CD4-positive, alpha-beta T cell treated with Interleukin-1 beta for 1 hour (primary cell): ENCODE results near the gene CBLC.
"Not testable (repeated sequence)": the region's sequence is repeated elsewhere in the genome, so short reads cannot be mapped to it uniquely, and the experiment has no call there.

Experiments
- DNase-seq, 2 donors: peaks; one replicate each; pipeline ENCODE4 v3.0.0-alpha.2; 2020 to 2022

Gene CBLC

GRCh38 chr19:44765949-44766335, 11.7 kb upstream of the CBLC start:
- DNase-seq, result no peak

GRCh38 chr19:44767295-44768180, 10.2 kb upstream of the CBLC start:
- DNase-seq, result peak in 1 of 2 donors; percentile 44

GRCh38 chr19:44770550-44771257, 7.0 kb upstream of the CBLC start:
- peak; percentile 98 to 99 for DNase-seq

DNA sequence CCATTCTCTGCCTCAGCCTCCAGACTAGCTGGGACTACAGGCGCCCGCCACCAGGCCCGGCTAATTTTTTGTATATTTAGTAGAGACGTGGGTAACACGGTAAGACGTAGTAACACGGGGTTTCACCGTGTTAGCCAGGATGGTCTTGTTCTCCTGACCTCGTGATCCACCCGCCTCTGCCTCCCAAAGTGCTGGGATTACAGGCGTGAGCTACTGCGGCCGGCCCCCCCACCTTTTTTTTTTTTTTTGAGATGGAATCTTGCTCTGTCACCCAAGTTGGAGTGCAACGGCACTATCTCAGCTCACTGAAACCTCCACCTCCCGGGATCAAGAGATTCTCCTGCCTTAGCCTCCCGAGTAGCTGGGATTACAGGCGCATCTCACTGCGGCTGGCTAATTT, 5.5 kb upstream of the CBLC start:
- DNase-seq, result not testable (repeated sequence)

- no peak for DNase-seq
Observed at GRCh38 chr19:44772959-44773358, 4.7 kb upstream of the CBLC start.

- DNase-seq, result no peak
Observed at GRCh38 chr19:44775676-44776240, 1.9 kb upstream of the CBLC start.

DNA sequence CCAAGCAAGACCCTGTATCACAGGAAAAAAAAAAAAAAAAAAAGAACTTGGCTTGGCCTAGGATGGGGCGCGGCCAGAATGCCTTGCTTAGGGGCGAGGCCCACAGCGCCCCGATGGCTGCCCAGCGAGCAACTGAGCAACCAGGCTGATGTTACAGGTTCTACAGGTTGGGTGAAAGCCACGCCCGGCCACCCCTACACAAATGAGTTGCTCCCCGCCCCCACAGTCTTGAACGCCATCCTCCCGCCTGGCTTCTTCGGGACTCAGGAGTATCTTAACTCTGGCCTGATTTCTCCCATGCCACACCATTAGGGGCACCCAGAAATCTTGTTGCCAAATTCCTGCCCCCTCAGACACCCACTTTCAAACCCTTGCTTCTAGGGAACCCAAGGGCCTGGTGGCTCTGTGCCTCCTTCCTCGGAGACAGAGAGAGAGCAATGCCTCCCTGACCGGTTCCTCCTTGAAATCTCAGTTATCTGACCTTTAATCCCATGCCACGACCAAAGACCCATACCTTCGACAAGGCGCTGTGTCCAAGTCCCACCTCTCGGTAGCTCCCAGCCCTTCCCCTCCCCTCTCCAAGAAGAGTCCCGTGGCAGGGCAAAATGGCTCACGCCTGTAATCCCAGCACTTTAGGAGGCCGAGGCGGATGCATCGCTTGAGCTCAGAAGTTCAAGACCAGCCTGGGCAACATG, 1.1 kb upstream of the CBLC start:
- no peak for DNase-seq

GRCh38 chr19:44779150-44779549, 1.5 kb downstream of the CBLC start:
- no peak for DNase-seq

DNA sequence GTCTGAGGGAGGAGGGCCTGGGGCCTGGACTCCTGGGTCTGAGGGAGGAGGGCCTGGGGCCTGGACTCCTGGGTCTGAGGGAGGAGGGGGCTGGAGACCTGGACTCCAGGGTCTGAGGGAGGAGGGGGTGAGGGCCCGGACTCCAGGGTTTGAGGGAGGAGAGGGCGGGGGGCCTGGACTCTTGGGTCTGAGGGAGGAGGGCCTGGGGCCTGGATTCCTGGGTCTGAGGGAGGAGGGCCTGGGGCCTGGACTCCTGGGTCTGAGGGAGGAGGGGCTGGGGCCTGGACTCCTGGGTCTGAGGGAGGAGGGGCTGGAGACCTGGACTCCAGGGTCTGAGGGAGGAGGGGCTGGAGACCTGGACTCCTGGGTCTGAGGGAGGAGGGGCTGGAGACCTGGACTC, 4.0 kb downstream of the CBLC start:
- not testable (repeated sequence) for DNase-seq

DNA sequence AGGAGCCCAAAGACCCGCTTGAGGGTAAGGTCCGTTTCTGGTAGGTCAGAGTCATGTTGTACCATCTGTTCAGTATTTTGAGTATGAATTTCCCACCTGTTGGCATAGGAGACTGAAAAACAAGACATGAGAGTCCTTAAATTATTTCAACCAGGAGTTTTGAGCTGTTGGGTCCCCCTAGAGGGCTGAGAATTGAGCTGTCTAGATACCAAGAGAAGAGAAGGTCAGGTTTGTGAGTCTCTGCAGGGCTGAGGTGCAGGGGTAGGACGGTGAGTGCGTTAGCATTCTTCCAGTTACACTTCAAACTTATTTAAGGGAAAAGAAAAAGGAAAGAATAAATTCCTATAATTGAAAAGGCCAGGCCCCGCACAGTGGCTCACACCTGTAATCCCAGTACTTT, 5.0 kb downstream of the CBLC start:
- no peak for DNase-seq

GRCh38 chr19:44783545-44783944, 5.9 kb downstream of the CBLC start:
- DNase-seq, result no peak

DNA sequence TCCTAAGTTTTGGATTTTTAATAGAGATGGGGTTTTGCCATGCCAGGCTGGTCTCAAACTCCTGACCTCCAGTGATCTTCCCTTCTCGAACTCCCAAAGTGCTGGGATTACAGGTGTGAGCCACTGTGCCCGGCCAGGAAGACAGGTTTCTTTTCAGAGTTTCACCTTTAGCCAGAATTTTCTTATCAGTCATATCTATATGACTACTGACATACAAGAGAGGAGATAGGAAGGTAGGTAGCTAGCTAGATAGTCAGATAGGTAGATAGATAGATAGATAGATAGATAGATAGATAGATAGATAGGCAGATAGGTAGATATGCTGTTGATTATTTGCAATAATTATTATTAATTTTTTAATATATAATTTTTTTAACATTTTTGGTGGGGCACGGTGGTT, 7.6 kb downstream of the CBLC start:
- DNase-seq, result no peak

DNA sequence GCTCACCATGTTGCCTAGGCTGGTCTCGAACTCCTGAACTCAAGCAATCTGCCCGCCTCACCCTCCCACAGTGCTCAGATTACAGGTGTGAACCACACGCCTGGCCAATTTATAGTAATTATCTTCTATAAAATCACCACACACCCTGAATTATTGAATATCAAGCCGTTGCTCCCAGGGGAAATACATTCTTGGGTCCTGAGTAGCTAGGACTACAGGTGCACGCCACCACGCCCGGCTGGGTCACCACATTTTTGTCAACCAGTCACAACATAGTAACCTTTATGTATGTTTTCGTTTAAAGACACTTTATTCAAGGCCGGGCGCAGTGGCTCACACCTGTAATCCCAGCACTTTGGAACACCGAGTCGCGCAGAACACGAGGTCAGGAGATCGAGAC, 8.3 kb downstream of the CBLC start:
- DNase-seq, result no peak

GRCh38 chr19:44788971-44789370, 11.3 kb downstream of the CBLC start:
- no peak for DNase-seq

- DNase-seq, result no peak
Observed at GRCh38 chr19:44789943-44790483, 12.3 kb downstream of the CBLC start.

DNA sequence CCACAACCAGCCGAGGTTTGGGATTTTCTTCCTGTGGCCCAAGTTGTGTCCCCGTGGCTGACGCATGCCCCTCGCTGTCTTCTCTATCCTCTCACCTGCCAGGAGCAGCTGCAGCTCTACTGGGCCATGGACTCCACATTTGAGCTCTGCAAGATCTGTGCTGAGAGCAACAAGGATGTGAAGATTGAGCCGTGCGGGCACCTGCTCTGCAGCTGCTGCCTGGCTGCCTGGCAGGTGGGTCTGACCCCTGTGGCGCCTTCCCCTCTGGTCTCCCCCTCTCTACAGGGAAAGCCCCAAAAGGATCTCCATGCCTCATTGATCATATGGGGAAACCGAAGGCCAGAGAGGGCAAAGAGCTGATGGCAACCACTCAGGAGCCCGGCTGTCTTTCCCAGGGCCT, 14.6 kb downstream of the CBLC start:
- DNase-seq, result no peak

GRCh38 chr19:44794610-44795009, 16.9 kb downstream of the CBLC start:
- no peak for DNase-seq

DNA sequence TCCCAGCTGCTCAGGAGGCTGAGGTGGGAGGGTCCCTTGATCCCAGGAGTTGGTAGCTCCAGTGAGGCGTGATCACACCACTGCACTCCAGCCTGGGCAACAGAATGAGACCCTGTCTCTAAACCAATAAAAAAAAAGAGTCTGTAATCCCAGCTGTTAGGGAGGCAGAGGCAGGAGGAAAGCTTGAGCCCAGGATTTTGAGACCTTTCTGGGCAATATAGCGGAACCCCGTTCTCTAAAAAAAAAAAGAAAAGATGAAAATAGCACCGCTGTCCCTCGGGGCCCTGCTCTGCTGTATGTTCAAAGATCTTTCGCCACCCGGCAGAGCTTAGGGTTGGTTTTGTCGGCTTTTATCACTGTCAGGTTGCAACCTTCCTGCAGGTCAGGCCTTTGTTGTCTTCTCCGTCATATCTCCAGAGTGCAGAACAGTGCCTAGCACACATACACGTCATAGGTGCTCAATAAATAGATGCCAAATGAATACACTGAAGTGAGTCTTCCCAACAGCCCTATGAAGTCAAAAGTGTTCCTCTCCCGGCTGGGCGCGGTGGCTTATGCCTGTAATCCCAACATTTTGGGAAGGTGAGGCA, 17.8 kb downstream of the CBLC start:
- DNase-seq, result no peak

GRCh38 chr19:44796701-44797115, 19.0 kb downstream of the CBLC start:
- DNase-seq, result peak in 1 of 2 donors; percentile 3

DNA sequence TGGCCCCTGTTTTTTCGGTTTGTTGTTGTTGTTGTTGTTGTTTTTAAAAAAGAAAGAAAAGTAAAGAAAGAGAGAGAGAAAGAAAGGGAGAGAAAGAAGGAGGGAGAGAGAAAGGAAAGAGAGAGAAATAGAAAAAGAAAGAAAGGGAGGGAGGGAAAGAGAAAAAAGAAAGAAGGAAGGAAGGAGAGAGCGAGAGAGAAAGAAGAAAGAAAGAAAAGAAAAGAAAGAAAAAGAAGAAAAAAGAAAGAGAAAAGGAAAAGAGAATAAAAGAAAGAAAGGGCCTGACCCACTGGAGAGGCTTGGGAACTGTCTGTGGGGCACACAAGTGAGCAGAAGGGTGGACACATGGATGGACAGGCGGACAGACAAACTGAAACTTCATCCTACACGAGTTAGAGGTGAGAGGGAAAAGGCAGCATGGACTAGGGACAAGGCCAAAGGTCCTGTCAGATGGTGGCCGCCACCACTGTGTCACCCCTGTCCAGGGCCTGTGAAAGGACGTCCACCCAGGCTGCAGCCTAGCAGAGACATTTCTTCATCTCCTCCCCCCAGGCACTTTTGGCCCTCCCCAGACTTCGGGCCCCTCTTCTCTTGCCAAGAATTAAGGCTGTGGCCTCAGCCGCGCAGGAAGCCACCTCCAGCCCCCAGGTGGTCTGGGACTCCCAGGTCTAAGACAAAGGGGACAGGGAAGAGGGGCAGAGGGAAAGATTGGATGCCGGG, 22.1 kb downstream of the CBLC start:
- no peak for DNase-seq

DNA sequence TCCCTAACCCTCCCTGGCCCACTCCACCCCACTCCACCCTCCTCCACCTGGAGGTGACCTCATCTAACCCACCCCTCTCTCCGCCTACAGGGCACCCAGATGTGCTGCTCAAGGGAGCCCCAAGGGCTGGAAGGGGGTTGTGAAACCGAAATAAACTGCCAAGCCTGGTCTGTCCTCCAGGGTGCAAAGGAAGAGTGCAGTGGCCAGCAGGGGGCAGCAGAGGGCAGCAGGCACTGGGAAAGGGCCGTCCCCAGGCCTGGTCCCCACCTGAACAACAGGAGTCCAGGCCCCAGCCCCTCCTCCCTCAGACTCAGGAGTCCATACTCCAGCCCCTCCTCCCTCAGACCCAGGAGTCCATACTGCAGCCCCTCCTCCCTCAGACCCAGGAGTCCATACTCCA, 22.8 kb downstream of the CBLC start:
- DNase-seq, result peak; percentile 75 to 78
